SU-DHL-6 (cell line): Measurements from ENCODE around the gene NUP88.
"Not testable (repeated sequence)": the region's sequence is repeated elsewhere in the genome, so short reads cannot be mapped to it uniquely, and the experiment has no call there.

Experiments
- H2AFZ ChIP-seq: fragments of 200-600 bp; sonication (generic); 2 replicates; pipeline ENCODE4 v1.6.1; 2014; ENCODE audit warnings: low read depth, mild to moderate bottlenecking, moderate library complexity, mixed read lengths, antibody characterized with exemption, low read length; ENCODE audit not compliant: severe bottlenecking
- H3F3A ChIP-seq: fragments of 200-600 bp; shearing (Covaris generic); 2 replicates; pipeline ENCODE4 v1.6.0; 2016; ENCODE audit warnings: antibody characterized with exemption, mild to moderate bottlenecking; ENCODE audit not compliant: insufficient read depth
- H3K27ac ChIP-seq: fragments of 200-600 bp; sonication (generic); 2 replicates; pipeline ENCODE4 v1.5.1; 2016; ENCODE audit warnings: low read depth, mild to moderate bottlenecking, low read length, moderate library complexity, mixed read lengths
- H3K27me3 ChIP-seq: fragments of 200-600 bp; sonication (generic), shearing (Covaris generic); 2 replicates; pipeline ENCODE4 v1.6.0; 2014; ENCODE audit warnings: mild to moderate bottlenecking, low read length
- H3K36me3 ChIP-seq: fragments of 200-600 bp; sonication (generic); 2 replicates; pipeline ENCODE4 v1.6.1; 2014; ENCODE audit warnings: mild to moderate bottlenecking, low read length, mixed read lengths
- H3K4me2 ChIP-seq: fragments of 300-600, 200-600 bp; shearing (Covaris generic), sonication (generic); 2 replicates; pipeline ENCODE4 v1.6.0; 2014; ENCODE audit warnings: low read length, low read depth, mild to moderate bottlenecking; ENCODE audit not compliant: poor library complexity, severe bottlenecking
- H3K4me3 ChIP-seq: fragments of 200-600 bp; sonication (generic); 2 replicates; pipeline ENCODE4 v1.5.1; 2014; ENCODE audit warnings: antibody characterized with exemption, low read length, mild to moderate bottlenecking, mixed read lengths; ENCODE audit not compliant: insufficient read depth, poor library complexity, severe bottlenecking
- H3K79me2 ChIP-seq: fragments of 200-600 bp; sonication (generic); 2 replicates; pipeline ENCODE4 v1.6.1; 2014; ENCODE audit warnings: mild to moderate bottlenecking, low read length, moderate library complexity; ENCODE audit not compliant: insufficient read depth
- H3K9ac ChIP-seq: fragments of 200-600 bp; sonication (generic); 2 replicates; pipeline ENCODE4 v1.7.0; 2014; ENCODE audit warnings: mild to moderate bottlenecking, low read length
- H3K9me2 ChIP-seq: fragments of 200-600 bp; sonication (generic); replicated peaks from 2 replicates; pipeline ENCODE4 v1.6.1; 2014; ENCODE audit warnings: low read length; ENCODE audit not compliant: insufficient read depth
- H3K9me3 ChIP-seq: fragments of 200-600 bp; sonication (generic); 2 replicates; pipeline ENCODE4 v1.6.1; 2014; ENCODE audit warnings: low read length, mixed read lengths; ENCODE audit not compliant: insufficient read depth
- H4K20me1 ChIP-seq: fragments of 200-600 bp; sonication (generic); 2 replicates; pipeline ENCODE4 v1.6.1; 2014; ENCODE audit warnings: low read depth, mild to moderate bottlenecking, antibody characterized with exemption, low read length, moderate library complexity, mixed read lengths
- EZH2phosphoT487 ChIP-seq: fragments of 200-600 bp; sonication (generic), shearing (Covaris generic); conservative IDR thresholded peaks from 2 replicates; pipeline ENCODE4 v1.6.1; 2018; ENCODE audit warnings: mild to moderate bottlenecking, antibody characterized with exemption, low read length, moderate library complexity, mixed read lengths
- TF ChIP-seq, protein P1 (sequence below): fragments of 200-600 bp; sonication (generic); IDR thresholded peaks from one replicate; pipeline ENCODE4 v1.5.1; 2017; ENCODE audit warnings: antibody characterized with exemption, mild to moderate bottlenecking, low read length, moderate library complexity; ENCODE audit not compliant: insufficient read depth, poor library complexity, severe bottlenecking

Gene NUP88

GRCh38 chr17:5437721-5438317 is 18.4 kb upstream of the NUP88 start:
- Histone ChIP-seq H3K9me2 (no peaks in the 10 kb centered on the region), H3K27me3 (no peaks in the 10 kb centered on the region), H3K4me3 (peak overlapping the region; percentile 77), H3K9me3 (no peaks in the 10 kb centered on the region), H3K36me3 (peaks cover 7% of the 10 kb centered on the region; the same call in 1 of the 2 replicates), H3K79me2 (peaks cover 35% of the 10 kb centered on the region), H3K9ac (peak overlapping the region; percentile 91), H3K27ac (peak overlapping the region; percentile 40), H3F3A (peaks cover 33% of the 10 kb centered on the region), H2AFZ (no peak overlapping the region), H3K4me2 (peak overlapping the region; percentile 73), H4K20me1 (no peaks in the 10 kb centered on the region)
- no peak for TF ChIP-seq EZH2phosphoT487
- TF ChIP-seq, protein P1, sequence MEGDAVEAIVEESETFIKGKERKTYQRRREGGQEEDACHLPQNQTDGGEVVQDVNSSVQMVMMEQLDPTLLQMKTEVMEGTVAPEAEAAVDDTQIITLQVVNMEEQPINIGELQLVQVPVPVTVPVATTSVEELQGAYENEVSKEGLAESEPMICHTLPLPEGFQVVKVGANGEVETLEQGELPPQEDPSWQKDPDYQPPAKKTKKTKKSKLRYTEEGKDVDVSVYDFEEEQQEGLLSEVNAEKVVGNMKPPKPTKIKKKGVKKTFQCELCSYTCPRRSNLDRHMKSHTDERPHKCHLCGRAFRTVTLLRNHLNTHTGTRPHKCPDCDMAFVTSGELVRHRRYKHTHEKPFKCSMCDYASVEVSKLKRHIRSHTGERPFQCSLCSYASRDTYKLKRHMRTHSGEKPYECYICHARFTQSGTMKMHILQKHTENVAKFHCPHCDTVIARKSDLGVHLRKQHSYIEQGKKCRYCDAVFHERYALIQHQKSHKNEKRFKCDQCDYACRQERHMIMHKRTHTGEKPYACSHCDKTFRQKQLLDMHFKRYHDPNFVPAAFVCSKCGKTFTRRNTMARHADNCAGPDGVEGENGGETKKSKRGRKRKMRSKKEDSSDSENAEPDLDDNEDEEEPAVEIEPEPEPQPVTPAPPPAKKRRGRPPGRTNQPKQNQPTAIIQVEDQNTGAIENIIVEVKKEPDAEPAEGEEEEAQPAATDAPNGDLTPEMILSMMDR, result no peak

- H4K20me1 ChIP-seq, H3K9me2 ChIP-seq, H3K9ac ChIP-seq, H3K9me3 ChIP-seq, H3K27me3 ChIP-seq, H3K4me3 ChIP-seq, H3K27ac ChIP-seq, H2AFZ ChIP-seq: not testable (repeated sequence)
- H3F3A ChIP-seq, result peaks cover 35% of the 10 kb centered on the region
- H3K36me3 ChIP-seq, result peaks cover 17% of the 10 kb centered on the region
- H3K4me2 ChIP-seq, result peak overlapping the region; percentile 73
- peaks cover 35% of the 10 kb centered on the region for H3K79me2 ChIP-seq
These were observed 16.4 kb upstream of the NUP88 start for GRCh38 chr17:5435781-5436315.

GRCh38 chr17:5434984-5435383 is 15.5 kb upstream of the NUP88 start:
- no peaks in the 10 kb centered on the region for H3K9me3 ChIP-seq
- H3K4me3 ChIP-seq, result no peak overlapping the region
- H3K9ac ChIP-seq, result no peak overlapping the region
- peaks cover 35% of the 10 kb centered on the region for H3F3A ChIP-seq
- no peaks in the 10 kb centered on the region for H3K27me3 ChIP-seq
- H3K4me2 ChIP-seq, result no peak overlapping the region
- peaks cover 35% of the 10 kb centered on the region for H3K79me2 ChIP-seq
- H3K27ac ChIP-seq, result no peak overlapping the region
- TF ChIP-seq, protein P1, result no peak
- TF ChIP-seq EZH2phosphoT487, result no peak
- peaks cover 17% of the 10 kb centered on the region for H3K36me3 ChIP-seq
- H3K9me2 ChIP-seq, result no peaks in the 10 kb centered on the region
- H2AFZ ChIP-seq, result no peak overlapping the region
- H4K20me1 ChIP-seq, result no peaks in the 10 kb centered on the region

- H3K36me3 ChIP-seq, result peaks cover 25% of the 10 kb centered on the region
- peaks cover 16% of the 10 kb centered on the region for H3K79me2 ChIP-seq
- H4K20me1 ChIP-seq, result no peaks in the 10 kb centered on the region
- no peak overlapping the region for H3K9ac ChIP-seq
- H3K9me3 ChIP-seq, result no peaks in the 10 kb centered on the region
- no peak for TF ChIP-seq EZH2phosphoT487
- TF ChIP-seq, protein P1, result no peak
- H3K27me3 ChIP-seq, result no peaks in the 10 kb centered on the region
- no peak overlapping the region for H2AFZ ChIP-seq
- peaks cover 35% of the 10 kb centered on the region for H3F3A ChIP-seq
- H3K9me2 ChIP-seq, result no peaks in the 10 kb centered on the region
- H3K4me2 ChIP-seq, result no peak overlapping the region
- no peak overlapping the region for H3K4me3 ChIP-seq
- H3K27ac ChIP-seq, result no peak overlapping the region
These were observed 12.6 kb upstream of the NUP88 start for GRCh38 chr17:5431949-5432556.

DNA sequence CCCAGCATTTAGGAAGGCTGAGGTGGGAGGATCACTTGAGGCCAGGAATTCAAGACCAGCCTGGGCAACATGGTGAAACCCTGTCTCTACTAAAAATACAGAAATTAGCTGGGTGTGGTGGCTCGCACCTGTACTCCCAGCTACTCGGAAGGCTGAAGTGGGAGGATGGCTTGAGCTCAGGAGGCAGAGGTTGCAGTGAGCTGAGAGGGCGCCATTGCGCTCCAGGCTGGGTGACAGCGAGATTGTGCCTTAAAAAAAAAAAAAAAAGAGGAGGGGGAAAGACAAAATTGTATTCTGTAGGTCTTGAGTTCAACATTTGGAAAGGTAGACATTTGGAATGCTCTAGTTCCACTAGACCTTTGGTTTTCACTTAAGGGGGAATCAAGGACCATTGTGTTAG is 11.8 kb upstream of the NUP88 start:
- peaks cover 25% of the 10 kb centered on the region for H3K36me3 ChIP-seq
- not testable (repeated sequence) for H3K9me2 ChIP-seq, H3K27ac ChIP-seq, H4K20me1 ChIP-seq, H3K79me2 ChIP-seq, H3K9me3 ChIP-seq, H3K4me3 ChIP-seq, H3K4me2 ChIP-seq, H2AFZ ChIP-seq, H3K27me3 ChIP-seq, H3K9ac ChIP-seq
- H3F3A ChIP-seq, result peaks cover 31% of the 10 kb centered on the region
